ENCODE results near the gene PPM1J. TPM values are rescaled to one million over a fixed set of nuclear protein-coding genes. Genes with fewer than 3 reads are reported as not detected.
A peak's percentile ranks its signal among the peaks of the same experiment; 100 is the strongest.

The PPM1J gene
- total RNA-seq, 2 experiments from 2014 or later: 1.7 to 2.8 TPM

- no peak for TF ChIP-seq CTCF (IDR thresholded peaks at IDR 0.05)
- Mint-ChIP-seq H3K27me3 (peaks cover 15% of the 10 kb centered on the region), H3K36me3 (ENCODE audit: low read depth) (no peaks in the 10 kb centered on the region), H3K4me1 (ENCODE audit: low read depth) (no peaks in the 10 kb centered on the region), H3K9me3 (peaks cover 2% of the 10 kb centered on the region), H3K4me3 (no peak overlapping the region), H3K27ac (no peak overlapping the region)
- ChIA-PET POLR2A (interaction anchor here (1.5 kb wide), 1 partner anchor 11 kb away, joined by 4 read pairs; no protein-coding TSS in a partner anchor), CTCF (interaction anchor here (0.8 to 1.5 kb wide), 3 partner anchors 35 to 289 kb away, joined by 3 to 4 read pairs (median 3); a partner anchor contains a TSS)
- DNase-seq (no peak), ATAC-seq (no peak)
- intact Hi-C loops (cut with micrococcal nuclease): no loop called here
These were observed 39.0 kb upstream of the PPM1J start for GRCh38 chr1:112754116-112754628.

- CTCF ChIA-PET: interaction anchor here (1.1 to 6.3 kb wide), 2 partner anchors 29 to 358 kb away, joined by 3 to 28 read pairs; a partner anchor contains a TSS
- peaks cover 2% of the 10 kb centered on the region for H3K9me3 Mint-ChIP-seq
- ATAC-seq: no peak
- no peak for DNase-seq
- H3K36me3 Mint-ChIP-seq (ENCODE audit: low read depth): no peaks in the 10 kb centered on the region
- TF ChIP-seq CTCF (IDR thresholded peaks at IDR 0.05): no peak
- intact Hi-C loops (cut with micrococcal nuclease): no loop called here
- peaks cover 38% of the 10 kb centered on the region for H3K27me3 Mint-ChIP-seq
- no peaks in the 10 kb centered on the region for H3K4me1 Mint-ChIP-seq (ENCODE audit: low read depth)
- no peak overlapping the region for H3K27ac Mint-ChIP-seq
- no peak overlapping the region for H3K4me3 Mint-ChIP-seq
- POLR2A ChIA-PET: no interaction called here
These were observed 33.3 kb upstream of the PPM1J start for GRCh38 chr1:112748396-112748795.

GRCh38 chr1:112744009-112744578 is 29.0 kb upstream of the PPM1J start:
- H3K4me3 Mint-ChIP-seq: no peak overlapping the region
- DNase-seq (peak; percentile 7), ATAC-seq (no peak)
- no peaks in the 10 kb centered on the region for H3K36me3 Mint-ChIP-seq (ENCODE audit: low read depth)
- intact Hi-C loops (cut with micrococcal nuclease): no loop called here
- H3K27ac Mint-ChIP-seq: no peak overlapping the region
- H3K27me3 Mint-ChIP-seq: peaks cover 57% of the 10 kb centered on the region
- CTCF ChIA-PET: interaction anchor here (1.1 to 6.3 kb wide), 5 partner anchors 10 to 28 kb away, joined by 3 to 28 read pairs (median 4); partner anchors contain the start of gene PPM1J
- H3K4me1 Mint-ChIP-seq (ENCODE audit: low read depth): no peaks in the 10 kb centered on the region
- H3K9me3 Mint-ChIP-seq: no peaks in the 10 kb centered on the region
- no peak for TF ChIP-seq CTCF (IDR thresholded peaks at IDR 0.05)
- POLR2A ChIA-PET: no interaction called here

- no peaks in the 10 kb centered on the region for H3K4me1 Mint-ChIP-seq (ENCODE audit: low read depth)
- H3K4me3 Mint-ChIP-seq: no peak overlapping the region
These were observed 28.3 kb upstream of the PPM1J start for GRCh38 chr1:112743174-112744008.

More at GRCh38 chr1:112743174-112744008, 28.3 kb upstream of the PPM1J start:
- Mint-ChIP-seq H3K27ac (no peak overlapping the region), H3K27me3 (peaks cover 59% of the 10 kb centered on the region), H3K9me3 (no peaks in the 10 kb centered on the region), H3K36me3 (ENCODE audit: low read depth) (no peaks in the 10 kb centered on the region)
- DNase-seq (peak; percentile 7), ATAC-seq (no peak)
- ChIA-PET POLR2A (interaction anchor here (1.0 kb wide), 1 partner anchor 11 kb away, joined by 4 read pairs; no protein-coding TSS in a partner anchor), CTCF (interaction anchor here (1.1 to 6.3 kb wide), 3 partner anchors 10 to 27 kb away, joined by 3 to 28 read pairs (median 4); a partner anchor contains a TSS)
- intact Hi-C loops (cut with micrococcal nuclease): no loop called here
- no peak for TF ChIP-seq CTCF (IDR thresholded peaks at IDR 0.05)
